ENCODE data around the gene CNTN2.

CNTN2 gene

DNA sequence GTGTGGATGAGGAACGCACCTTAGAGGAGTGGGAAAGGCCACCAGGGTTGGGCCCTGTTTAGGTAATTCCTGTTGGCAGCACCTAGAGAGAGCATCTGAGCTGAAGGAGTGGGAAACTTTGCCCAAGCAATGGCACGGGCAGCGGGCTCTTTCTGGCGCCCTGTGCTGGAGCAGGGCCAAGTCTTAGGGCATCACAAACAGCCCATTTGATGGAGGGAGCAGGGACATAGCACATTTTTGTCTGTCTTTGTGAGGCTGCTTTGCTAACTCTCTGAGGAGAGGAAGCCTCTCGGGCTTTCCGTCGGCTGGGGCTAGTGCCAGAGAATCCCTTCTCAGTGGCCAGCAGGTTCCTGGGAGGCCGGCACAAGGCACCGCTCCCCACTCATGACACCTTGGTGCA is 22.5 kb upstream of the CNTN2 start:
- DNase-seq: no peak

DNA sequence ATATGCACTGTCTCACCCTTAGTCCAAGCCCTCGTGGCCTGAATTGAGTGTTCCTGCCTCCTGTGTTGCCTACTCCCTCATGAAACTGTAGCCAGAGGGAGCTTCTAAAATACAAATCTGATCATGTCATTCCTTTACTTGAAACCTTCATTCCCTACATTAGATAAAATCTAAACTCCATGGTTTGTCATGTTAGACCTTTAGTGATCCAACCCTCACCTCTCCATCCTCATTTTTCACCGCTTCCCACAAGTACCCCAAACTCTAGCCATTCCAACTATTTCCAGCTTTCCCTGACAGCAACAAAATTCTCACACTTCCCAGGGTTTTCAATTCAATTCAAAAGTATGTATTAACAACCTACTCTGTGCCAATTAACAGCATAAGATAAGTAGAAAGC is 18.3 kb upstream of the CNTN2 start:
- DNase-seq: no peak

DNA sequence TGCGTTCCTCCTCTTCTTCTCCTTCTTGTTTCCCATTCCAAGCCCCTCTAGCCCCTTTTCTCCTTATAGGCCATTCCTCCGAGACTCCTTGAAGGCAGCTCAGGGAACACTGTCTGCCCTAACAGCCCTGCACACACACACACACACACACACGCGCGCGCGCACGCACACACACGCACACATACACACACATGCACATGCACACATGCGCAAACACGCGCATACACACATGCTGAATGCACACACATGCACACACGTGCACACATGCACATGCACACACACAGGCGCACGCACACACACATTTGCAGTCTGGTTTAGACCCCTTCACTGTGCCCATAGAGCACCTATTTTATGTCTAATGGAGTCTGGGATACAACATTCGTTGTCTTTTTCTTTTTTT is 17.8 kb upstream of the CNTN2 start:
- no peak for DNase-seq

DNA sequence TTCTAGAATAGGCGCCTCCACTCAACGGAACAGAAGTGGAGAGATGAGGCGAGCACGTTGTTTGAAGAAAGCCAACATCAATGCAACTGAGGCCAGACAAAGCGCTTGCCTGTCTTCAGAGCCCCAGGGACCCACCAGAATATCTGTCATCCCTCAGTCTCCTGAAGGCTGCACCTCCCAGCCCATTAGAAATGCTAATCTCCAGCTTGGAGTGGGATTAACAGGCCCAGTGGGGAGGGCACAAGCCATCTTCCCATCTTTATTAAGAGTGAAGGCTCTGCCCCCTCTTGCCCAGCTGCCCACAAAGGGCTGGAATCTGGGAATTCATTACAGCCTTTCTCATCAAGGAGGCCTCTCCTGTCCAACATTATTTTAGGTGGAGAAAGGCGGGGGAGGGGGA is 16.8 kb upstream of the CNTN2 start:
- DNase-seq: no peak

DNA sequence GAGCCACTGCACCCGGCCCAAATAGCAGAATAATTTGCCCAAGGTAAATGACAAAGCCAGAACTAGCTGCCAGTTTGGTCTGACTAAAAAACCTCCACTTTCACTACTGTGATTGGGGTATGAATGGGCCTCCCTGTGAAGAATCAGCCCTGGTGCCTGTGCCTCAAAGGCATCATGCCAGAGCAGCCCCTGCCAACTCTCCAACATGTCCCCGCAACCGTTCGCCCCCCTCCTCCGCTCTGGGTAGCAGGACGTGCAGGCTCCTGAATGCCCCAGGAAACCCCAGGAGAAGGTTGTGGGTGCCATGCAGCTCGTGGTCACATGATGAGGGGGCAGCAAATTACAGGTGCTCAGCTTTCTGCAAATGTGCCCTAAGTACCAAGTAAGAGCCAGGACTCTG is 14.6 kb upstream of the CNTN2 start:
- DNase-seq: no peak

DNA sequence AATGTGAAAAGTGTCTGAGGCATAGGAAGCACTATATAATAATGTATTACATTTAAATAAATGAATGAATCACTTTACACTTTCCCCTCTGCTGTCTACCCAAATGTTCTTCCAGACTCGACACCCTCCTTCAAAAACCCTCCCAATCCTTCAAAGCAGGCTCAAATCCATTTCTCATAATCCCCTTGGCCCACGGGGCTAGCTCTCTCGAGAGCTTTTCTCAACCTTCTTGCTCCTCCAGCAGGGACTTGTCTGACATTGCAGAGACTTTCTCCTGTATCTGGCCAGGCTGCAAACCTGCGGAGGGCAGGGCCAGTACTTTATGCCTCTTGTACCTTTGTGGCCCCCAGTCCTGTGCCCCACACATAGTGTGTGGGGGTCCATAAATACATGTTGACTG is 14.1 kb upstream of the CNTN2 start:
- no peak for DNase-seq

DNA sequence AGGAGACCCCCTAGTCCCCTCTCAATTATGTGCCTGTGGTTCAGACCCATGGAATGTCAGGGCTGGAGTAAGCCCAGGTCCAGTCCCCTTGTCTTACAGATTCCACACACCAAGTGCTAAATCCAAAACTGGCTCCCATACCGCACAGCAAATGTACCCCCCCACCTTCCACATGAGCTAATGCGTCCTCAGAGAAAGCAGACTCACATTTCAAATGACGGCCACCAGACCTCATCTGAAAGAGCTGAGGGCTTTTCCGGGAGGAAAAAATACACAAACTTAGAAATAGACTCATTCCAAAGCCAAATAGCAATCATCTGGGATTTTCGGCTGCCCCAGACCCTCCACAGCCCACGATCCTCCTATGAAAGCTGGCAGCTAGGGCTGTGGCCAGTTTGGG is 12.8 kb upstream of the CNTN2 start:
- DNase-seq: no peak

DNA sequence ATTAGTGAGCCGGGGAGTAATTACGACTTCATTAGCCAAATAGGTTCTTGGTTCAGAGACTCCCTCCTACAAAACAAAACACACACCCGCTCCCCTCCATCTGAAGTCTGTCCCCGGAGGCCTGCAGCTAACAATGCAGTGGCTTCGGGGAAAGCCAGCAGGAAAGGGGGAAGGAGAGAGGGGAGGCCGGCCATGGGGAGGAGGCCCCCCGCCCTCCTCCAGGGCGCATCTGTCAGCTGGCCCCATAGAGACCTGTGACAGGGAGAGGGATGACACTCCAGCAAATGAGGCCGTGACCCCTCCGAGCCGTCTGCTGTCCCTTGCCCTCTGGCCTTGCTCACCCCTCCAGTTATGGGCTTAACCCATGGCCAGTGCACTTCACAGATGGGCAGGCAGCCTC is 12.1 kb upstream of the CNTN2 start:
- DNase-seq: no peak

DNA sequence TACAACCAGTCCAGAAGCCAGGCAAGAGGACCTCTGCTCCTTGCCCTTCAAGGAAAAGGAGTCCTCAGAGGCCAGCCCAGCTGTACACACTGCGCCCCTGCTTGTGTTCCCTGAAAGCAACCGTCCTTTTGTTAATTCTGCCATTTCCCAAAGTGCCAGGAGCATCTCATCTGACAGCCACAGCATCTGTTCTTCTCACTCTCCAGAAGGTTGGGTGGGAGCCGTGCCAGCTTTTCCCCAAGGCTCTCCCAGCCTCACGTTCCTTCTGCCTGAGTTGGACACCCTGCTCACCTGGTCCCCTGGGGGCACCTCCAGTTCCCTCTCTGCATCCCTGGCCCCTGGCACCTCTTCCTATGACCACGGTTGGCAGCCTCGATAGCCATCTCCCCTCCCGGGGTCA is 10.5 kb upstream of the CNTN2 start:
- no peak for DNase-seq

DNA sequence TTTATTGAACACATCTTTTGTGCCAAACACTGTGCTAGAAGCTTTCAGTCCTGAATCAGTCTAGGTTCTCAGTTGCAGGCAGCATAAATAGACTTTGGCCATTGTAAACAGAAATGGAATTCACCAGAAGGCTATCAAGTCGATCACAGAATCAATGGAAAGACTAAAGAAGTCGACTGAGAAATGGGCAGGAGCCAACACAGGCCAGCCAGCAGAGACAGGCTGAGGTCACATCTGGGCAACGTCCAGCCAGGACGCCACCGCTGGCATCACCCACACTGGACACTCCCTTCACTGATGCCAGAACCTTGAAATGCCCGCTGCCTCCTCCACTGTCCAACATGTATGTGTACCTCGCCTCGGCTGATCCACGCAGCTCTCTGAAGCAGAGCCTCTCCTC is 5.5 kb upstream of the CNTN2 start:
- DNase-seq: no peak

DNA sequence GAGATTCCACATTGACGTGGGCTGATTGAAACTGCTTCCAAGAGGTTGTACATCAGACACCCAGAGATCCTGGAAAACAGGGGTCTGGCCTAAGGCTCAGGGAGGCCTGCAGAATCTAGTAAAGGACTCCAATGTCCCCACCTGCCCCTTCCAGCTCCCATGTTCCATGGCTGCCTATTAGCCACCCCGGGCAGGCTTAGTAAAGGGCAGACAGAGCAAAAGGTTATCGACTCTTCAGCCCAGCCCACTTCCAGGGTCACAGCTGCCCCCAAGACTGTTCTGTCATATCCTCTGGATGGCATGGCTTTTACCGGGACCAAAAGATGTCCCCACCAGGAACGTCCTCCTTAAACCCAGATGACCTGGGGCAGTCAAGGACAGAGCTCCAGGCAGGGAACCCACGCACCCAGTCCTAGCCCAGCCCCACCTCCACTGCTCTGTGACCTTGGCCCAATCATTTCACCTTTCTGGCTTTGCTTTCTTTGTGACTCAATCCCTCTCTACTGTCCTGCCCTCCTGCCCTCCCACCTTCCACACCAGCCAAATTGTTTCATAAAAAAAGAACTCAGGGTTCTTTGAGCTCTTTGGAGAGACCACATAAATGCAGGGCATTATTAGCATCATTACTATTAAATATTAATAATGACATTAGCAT is 4.8 kb upstream of the CNTN2 start:
- no peak for DNase-seq

DNA sequence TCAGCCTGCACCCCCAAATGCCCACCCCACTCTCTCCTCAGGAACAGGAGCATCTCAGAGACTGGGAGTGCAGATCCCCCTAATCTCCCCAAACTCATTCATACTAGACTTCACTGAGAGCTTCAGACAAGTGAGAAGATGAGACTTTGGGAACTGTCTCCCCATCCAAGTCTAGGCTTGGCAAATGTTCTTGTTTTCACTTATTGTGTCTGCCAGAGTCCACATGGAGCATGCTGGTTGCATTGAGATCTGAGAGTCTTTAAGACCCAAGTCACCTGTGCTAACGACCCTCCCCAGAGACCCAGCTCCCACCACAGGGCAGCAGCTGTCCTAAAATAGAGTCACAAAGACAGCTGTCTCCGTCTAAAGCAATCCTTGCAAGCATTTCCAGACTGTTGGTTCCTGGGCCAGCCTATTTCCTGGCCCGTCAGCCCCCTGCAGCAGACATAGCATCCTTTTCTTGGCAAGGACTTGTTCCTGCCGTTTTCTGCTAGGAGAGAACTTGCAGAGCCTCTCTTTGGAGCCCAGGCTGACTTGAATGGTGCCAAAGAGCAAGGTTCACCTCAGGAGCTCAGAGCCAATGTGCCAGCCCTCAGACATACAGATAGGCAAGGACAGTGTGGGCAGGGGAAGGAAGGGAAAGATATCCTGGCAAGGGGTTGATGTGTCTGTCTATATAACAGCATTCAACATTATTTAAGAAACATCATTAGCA is 1.9 kb upstream of the CNTN2 start:
- DNase-seq: no peak

DNA sequence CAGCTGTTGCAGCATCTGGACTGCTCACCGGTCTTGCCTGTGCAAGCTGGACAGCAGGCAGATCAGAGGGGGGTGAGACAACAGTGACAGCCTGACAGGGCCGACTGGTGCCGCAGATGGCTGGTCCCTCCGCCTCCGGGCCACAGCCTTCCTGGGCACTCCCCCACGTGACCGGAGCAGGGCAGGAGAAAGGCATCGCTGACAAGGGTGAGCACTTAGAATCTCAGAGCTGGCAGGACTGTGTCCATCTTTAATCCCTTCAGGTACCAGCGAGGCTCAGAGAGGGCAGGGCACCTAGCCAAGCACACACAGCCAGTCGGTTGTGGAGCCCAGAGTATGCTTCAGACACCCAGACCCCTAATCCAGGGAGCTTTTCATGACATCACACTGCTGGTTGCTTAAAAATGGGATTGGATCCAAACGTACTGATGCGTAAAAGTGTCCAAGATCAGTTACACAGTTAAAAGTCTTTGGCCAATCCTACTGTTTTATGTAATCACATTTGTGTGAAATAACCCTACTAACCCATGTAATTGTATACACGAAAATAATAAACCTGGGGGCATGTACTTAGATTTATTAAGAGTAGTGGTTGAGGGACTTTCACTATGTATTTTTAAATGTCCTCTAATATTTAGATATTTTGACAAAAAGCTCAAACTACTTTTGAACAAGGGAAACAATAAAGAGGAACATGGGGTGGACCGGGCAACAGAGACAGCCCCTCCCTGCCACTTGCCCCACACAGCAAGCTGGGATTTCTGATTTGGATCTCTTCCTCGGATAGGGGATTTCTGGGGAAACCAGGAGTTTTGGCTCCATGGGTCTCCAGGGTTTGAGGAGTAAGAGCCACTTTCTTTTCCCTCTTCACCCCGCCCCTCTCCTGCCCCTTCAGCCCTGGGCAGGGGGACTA is 758 bp upstream of the CNTN2 start:
- DNase-seq: no peak

DNA sequence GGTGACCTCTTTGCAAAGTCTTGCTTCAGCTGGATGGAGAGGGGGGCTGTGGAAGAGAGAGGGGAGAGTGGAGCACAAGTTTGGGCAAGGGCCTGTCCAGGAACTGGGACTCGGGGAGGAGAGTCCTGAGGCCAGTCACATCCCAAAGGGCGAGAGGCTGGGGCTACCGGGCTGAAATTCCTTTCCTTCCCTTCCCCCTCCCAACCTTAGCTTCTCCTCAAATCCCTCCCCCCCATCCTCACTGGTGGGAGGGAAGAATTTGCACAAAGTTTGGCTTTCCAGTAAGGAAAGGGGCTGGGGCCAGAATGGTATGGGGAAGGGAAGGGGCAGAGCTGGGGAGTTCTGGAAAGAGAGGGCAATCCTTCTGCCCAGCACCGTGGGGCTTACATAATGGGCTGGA is 854 bp downstream of the CNTN2 start:
- DNase-seq: no peak

DNA sequence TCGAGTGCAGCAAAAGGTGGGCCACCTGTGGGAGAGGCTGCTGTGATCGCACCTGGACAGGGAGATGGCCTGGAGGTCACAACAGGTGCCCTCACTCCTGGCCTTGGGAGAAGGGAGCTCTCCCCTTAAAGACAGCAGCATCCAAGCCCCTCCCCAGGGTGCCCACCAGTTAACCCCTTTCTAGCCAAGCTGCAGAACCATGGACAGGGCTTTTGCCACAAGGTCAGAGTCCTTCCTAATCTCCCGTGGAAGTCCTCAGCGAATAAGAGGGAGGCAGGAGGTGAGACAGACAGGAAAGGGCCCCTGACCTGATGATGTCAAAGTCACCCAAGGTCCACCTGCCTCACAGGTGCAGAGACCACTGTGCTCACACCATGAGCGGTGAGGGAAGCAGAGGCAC is 1.7 kb downstream of the CNTN2 start:
- DNase-seq: no peak

DNA sequence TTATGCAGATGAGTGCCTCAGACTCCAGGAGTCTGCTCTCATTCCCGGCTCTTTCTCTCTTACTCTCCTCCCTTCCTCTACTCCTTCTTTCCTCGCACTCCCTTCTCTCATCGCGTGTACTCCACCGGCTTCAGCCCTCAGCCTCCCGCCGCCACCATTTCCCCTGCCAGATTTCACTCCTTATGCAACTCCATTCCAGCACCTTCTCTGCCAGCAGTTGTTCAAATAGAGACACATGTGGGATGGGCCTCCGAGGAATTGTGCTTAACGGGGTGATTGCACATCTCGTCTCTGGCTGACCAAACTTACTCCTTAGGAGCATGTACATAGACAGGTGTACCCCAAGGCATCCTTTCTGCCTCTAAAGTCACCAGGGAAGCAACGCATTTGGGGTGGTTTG is 2.1 kb downstream of the CNTN2 start:
- no peak for DNase-seq

DNA sequence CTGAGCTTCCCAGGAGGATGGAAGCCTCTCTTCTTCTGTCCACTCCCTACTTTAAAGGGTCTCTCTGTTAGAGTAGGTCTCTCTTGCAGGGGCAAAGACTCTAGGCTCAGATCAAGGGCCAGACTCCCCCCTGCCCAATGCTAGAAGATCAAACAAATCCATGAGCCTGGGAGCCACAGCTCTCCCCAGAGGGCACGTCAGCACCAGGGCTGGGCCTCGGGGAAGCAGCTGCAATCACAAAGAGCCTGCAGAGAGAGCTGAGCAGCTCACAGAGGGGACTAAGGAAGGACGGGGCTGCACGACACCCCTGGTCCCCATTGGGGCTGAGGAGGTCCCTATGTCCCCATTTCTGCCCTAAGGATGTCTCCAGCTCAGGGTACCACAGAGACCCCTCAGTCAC is 3.9 kb downstream of the CNTN2 start:
- DNase-seq: no peak

DNA sequence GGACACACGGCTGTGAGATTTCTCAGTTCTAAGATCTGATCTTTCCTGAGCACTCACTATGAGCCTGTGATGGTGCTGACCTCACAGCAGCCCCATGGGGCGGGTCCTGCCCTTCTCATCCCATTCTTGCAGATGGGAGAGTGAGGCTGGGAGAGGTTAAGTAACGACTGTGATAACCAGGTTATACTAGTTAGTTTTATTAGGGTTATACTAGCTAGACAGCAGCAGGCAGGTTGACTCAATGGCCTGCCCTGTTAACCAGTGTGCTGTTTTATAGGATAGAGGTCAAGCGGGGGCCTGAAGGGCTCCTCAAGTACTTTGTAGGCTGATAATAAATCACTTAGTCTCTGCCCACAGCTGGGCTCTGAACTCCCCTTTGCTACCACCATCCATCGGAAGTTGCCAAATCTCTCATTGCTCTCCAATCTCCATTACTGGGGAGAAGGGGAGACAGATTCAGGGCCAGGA is 4.8 kb downstream of the CNTN2 start:
- DNase-seq: no peak

DNA sequence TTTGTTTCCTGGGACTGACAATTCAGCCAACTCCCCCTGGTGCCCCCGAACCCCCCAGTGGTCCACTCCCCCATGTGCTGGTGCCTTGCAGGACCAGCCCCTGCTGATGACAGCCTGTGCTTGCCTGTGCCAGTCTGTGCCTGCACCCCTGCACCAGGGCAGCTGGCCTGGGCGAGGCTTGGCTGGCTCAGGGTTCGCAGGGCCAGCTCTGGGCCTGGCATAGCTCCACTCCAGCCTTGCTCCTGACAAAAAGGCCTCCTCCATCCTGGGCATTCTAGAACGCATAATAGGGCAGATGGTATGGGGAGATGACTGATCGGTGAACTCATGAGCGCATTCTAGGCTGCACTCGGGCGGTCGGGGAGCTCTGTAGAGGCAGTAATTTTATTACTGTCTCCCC is 5.4 kb downstream of the CNTN2 start:
- no peak for DNase-seq

DNA sequence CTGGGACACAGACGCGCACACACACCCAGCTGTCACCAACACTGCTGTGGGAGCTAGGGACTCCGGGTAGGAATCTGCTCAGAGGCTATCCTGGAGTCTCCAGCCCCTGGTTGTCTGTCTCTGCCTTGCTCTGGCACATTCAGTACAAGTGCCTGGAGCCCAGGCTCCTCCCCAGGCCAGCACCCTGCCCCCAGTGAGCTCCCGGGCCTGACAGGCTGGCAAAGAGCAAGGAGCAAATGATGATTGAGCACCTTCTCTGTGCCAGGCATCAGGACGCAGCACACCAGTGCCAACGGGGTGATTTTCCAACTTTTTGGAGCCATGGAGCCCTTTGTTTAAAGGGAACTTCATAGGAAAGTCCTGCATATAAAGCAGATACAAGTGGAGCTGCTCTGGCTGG is 6.5 kb downstream of the CNTN2 start:
- no peak for DNase-seq

DNA sequence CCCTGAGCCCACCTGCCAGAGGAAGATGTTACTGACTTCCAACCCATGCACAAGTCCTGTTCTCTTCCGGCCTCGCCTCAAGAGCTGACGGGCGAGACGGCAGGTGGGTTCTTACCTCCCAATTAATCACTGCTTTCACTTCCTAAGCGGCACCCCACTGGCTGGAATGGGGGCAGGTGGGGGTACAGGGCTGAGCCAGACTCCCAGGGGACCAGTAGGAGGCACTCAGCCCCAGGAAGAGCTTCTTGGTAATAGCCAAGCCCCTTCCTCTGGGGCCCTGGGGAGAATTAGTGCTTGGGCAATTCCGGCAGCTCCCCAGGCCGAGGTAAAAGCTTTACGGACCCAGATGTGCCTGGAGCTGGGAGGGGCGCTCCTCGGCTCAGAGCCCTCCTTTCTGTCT is 9.7 kb downstream of the CNTN2 start:
- DNase-seq: no peak

DNA sequence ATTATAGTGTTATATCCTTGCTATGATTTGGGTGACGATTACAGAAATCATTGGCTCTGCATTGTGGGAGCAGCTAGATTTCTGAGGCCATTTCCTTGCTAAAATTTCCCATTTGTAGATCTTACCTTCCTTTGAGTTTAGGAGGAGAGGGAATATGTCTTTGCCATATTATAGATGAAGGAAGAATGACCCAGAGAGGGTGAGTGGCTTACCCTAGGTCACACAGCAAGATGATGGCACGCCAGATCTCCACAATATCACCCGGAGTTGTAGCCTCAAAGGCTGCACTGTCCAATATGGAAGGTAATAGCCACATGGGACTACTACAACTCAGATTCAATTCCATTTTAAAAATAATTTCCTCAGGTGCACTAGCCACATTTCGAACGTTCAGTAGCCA is 10.3 kb downstream of the CNTN2 start:
- DNase-seq: no peak

DNA sequence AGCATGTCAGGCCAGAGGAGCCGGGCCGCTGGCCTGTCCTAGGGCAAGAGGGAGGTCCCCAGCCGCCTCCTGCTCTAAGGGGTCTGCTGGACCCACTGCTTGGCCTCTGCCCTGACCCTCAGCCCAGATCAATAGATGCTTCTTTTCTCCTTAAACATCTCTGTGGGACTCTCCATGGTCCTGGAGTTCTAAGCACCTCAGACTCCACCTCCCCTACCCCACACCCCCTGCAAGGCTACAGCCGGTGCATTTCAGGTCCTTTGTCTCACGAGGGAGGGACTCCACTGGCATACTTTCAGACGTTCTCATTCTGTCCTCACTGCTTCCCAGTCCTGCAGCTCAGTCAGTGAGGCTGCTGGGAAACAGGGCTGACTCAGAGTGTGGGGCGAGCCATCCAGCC is 11.0 kb downstream of the CNTN2 start:
- no peak for DNase-seq

DNA sequence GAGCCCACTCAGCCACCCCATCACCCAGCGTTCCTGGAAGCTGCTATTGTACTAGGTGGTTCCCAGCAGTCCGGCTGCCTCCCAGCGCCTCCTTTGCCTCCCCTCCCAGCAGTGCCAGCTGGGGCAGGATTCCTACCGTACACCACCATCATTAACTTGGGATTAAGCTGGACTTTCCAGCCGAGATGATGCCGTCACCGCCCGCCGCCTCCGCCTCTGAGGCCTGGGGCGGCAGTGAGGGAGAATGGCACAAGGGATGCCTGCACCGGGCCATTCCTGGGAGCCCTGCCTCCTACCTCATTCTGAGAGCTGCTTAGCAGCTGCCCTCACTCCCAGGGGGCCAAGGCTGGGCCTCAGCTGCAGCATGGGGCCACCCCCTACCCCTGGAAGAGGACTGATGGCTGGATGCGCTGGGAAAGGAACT is 13.2 kb downstream of the CNTN2 start:
- no peak for DNase-seq
